Neural cell (in vitro differentiated cells): ENCODE results near the gene KPTN. TPM values are rescaled to one million over a fixed set of nuclear protein-coding genes. Genes with fewer than 3 reads are reported as not detected.
A peak's percentile ranks its signal among the peaks of the same experiment; 100 is the strongest.

Source experiments
- H2AFZ ChIP-seq: fragments of 200-600, 300-800 bp; sonication (generic), shearing (Covaris generic); 2 replicates; pipeline ENCODE4 v1.6.0; 2014; ENCODE audit warnings: low read depth, mild to moderate bottlenecking, antibody characterized with exemption, low read length, moderate library complexity
- H3F3A ChIP-seq: fragments of 200-600 bp; shearing (Covaris generic); 2 replicates; pipeline ENCODE4 v1.6.1; 2016; ENCODE audit warnings: mild to moderate bottlenecking, moderate library complexity, mixed read lengths, antibody characterized with exemption, low read length; ENCODE audit not compliant: insufficient read depth, poor library complexity, severe bottlenecking
- H3K27ac ChIP-seq: fragments of 200-600, 300-800 bp; sonication (generic), shearing (Covaris generic); 2 replicates; pipeline ENCODE4 v1.5.1; 2014; ENCODE audit warnings: mild to moderate bottlenecking, low read length, moderate library complexity
- H3K27me3 ChIP-seq: fragments of 300-800, 200-600 bp; sonication (generic), shearing (Covaris generic); 2 replicates; pipeline ENCODE4 v1.6.0; 2014; ENCODE audit warnings: mild to moderate bottlenecking, low read depth, low read length, moderate library complexity; ENCODE audit not compliant: insufficient read depth
- H3K36me3 ChIP-seq: fragments of 300-800, 200-600 bp; sonication (generic), shearing (Covaris generic); 2 replicates; pipeline ENCODE4 v1.5.1; 2014; ENCODE audit warnings: mild to moderate bottlenecking, antibody characterized with exemption, low read length, moderate library complexity; ENCODE audit not compliant: insufficient read depth
- H3K4me2 ChIP-seq: fragments of 300-800, 200-600 bp; sonication (generic), shearing (Covaris generic); 2 replicates; pipeline ENCODE4 v1.6.0; 2014; ENCODE audit warnings: mild to moderate bottlenecking, low read length
- H3K4me3 ChIP-seq: fragments of 300-800, 200-600 bp; sonication (generic), shearing (Covaris generic); 2 replicates; pipeline ENCODE4 v1.5.1; 2014; ENCODE audit warnings: mild to moderate bottlenecking, low read length, moderate library complexity
- H3K79me2 ChIP-seq: fragments of 200-600 bp; shearing (Covaris generic); replicated peaks from 2 replicates; pipeline ENCODE4 v1.6.0; 2014; ENCODE audit warnings: mild to moderate bottlenecking, low read length, moderate library complexity; ENCODE audit not compliant: insufficient read depth
- H3K9ac ChIP-seq: fragments of 300-800, 200-600 bp; sonication (generic), shearing (Covaris generic); 2 replicates; pipeline ENCODE4 v1.6.1; 2016; ENCODE audit warnings: mild to moderate bottlenecking, low read length, mixed read lengths
- H3K9me2 ChIP-seq: fragments of 200-600 bp; shearing (Covaris generic); 2 replicates; pipeline ENCODE4 v1.6.1; 2016; ENCODE audit warnings: mild to moderate bottlenecking, low read length, mixed read lengths; ENCODE audit not compliant: insufficient read depth
- H3K9me3 ChIP-seq: fragments of 200-600, 300-800 bp; sonication (generic), shearing (Covaris generic); 2 replicates; pipeline ENCODE4 v1.6.1; 2016; ENCODE audit warnings: mild to moderate bottlenecking, mixed run types, low read length, moderate library complexity, mixed read lengths
- H4K20me1 ChIP-seq: fragments of 200-600 bp; shearing (Covaris generic); 2 replicates; pipeline ENCODE4 v1.6.1; 2016; ENCODE audit warnings: mild to moderate bottlenecking, mixed run types; ENCODE audit not compliant: insufficient read depth
- CTCF ChIP-seq: fragments of 450-650 bp; IDR thresholded peaks from 2 replicates; pipeline ENCODE4 v1.5.1; 2014; ENCODE audit warnings: antibody characterized with exemption, mild to moderate bottlenecking, moderate library complexity; ENCODE audit not compliant: poor library complexity, severe bottlenecking
- EP300 ChIP-seq: fragments of 450-650 bp; conservative IDR thresholded peaks from 2 replicates; pipeline ENCODE4 v1.6.1; 2014; ENCODE audit warnings: antibody characterized with exemption, mild to moderate bottlenecking, moderate library complexity; ENCODE audit not compliant: poor library complexity, severe bottlenecking
- EZH2 ChIP-seq: fragments of 200-600, 300-800 bp; shearing (Covaris generic), sonication (generic); IDR thresholded peaks from 2 replicates; pipeline ENCODE4 v1.6.1; 2014; ENCODE audit warnings: antibody characterized with exemption, low read length, borderline replicate concordance, mild to moderate bottlenecking; ENCODE audit not compliant: insufficient read depth, poor library complexity, severe bottlenecking
- MXI1 ChIP-seq: fragments of 450-650 bp; conservative IDR thresholded peaks from 2 replicates; pipeline ENCODE4 v1.6.1; 2014; ENCODE audit warnings: antibody characterized with exemption, mild to moderate bottlenecking; ENCODE audit not compliant: poor library complexity, severe bottlenecking
- POLR2AphosphoS5 ChIP-seq: IDR thresholded peaks from 2 replicates; pipeline ENCODE4 v1.6.1; 2012
- RAD21 ChIP-seq: fragments of 450-650 bp; conservative IDR thresholded peaks from 2 replicates; pipeline ENCODE4 v1.6.1; 2014; ENCODE audit warnings: antibody characterized with exemption, mild to moderate bottlenecking, moderate library complexity
- REST ChIP-seq: IDR thresholded peaks from 2 replicates; pipeline ENCODE4 v1.6.1; 2012; ENCODE audit warnings: borderline replicate concordance
- SMC3 ChIP-seq: fragments of 450-650 bp; conservative IDR thresholded peaks from 2 replicates; pipeline ENCODE4 v1.6.1; 2014; ENCODE audit warnings: antibody characterized with exemption, mild to moderate bottlenecking, moderate library complexity; ENCODE audit not compliant: poor library complexity
- TAF1 ChIP-seq: IDR thresholded peaks from 2 replicates; pipeline ENCODE4 v1.6.1; 2012; ENCODE audit warnings: low read depth
- polyA plus RNA-seq: library from polyadenylated mRNA; depleted of rRNA; stranded (reverse); fragments of >200 nt; gene quantifications from 2 replicates; pipeline ENCODE4 v1.2.3, GENCODE V29; 2014

Gene KPTN
- polyA plus RNA-seq, 1 donor from 2014 or later, result 23.8 TPM

DNA sequence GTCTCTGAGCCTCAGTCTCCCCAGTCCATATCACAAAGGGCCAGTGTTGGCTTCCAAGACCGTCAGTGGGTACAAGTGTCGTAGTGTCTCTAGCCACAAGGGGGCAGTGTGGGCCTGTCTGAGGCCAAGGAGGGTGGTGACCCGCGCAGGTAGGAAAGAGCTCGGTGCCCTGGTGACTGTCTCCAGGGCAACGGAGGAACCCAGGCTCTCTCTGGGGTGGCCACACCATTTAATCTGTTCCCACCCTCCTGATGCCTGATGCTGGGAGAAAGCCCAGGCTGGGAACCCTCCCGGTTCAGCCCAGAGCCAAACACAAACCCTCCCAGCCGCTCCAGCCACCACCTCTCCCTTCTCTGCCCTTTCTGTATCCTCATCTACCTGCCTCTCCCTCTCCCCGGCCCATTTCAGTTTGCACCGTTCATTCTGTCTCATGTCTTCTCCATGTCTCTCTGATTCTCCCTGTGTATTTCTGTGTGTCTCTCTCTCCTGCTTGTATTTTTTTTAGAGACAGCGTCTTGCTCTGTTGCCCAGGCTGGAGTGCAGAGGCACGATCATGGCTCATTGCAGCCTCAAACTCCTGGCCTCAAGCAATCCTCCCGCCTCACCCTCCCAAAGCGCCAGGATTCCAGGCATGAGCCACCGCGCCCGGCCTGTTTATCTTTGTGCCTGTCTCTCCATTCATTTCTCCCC is 47.2 kb downstream of the KPTN start:
- H4K20me1 ChIP-seq, result no peaks in the 10 kb centered on the region
- no peak for TF ChIP-seq TAF1
- TF ChIP-seq MXI1, result peak; percentile 74
- peak; percentile 98 for TF ChIP-seq RAD21
- TF ChIP-seq REST, result no peak
- TF ChIP-seq EZH2, result no peak
- TF ChIP-seq CTCF, result peak; percentile 99
- TF ChIP-seq EP300, result peak; percentile 45
- peak; percentile 47 for TF ChIP-seq POLR2AphosphoS5
- peak; percentile 98 for TF ChIP-seq SMC3
- H3K4me3 ChIP-seq, result peak overlapping the region; percentile 54
- H3K9me3 ChIP-seq, result no peaks in the 10 kb centered on the region
- H3K27me3 ChIP-seq, result no peaks in the 10 kb centered on the region
- H3K27ac ChIP-seq, result peak overlapping the region; percentile 86
- H3F3A ChIP-seq, result no peaks in the 10 kb centered on the region
- H3K9me2 ChIP-seq, result no peaks in the 10 kb centered on the region
- no peaks in the 10 kb centered on the region for H3K79me2 ChIP-seq
- no peaks in the 10 kb centered on the region for H3K36me3 ChIP-seq
- no peak overlapping the region for H3K4me2 ChIP-seq
- peak overlapping the region; percentile 37 for H2AFZ ChIP-seq
- H3K9ac ChIP-seq, result peak overlapping the region; percentile 65

- Histone ChIP-seq H4K20me1 (no peaks in the 10 kb centered on the region), H3K27ac (peak overlapping the region; percentile 86), H3K36me3 (no peaks in the 10 kb centered on the region), H3F3A (no peaks in the 10 kb centered on the region), H3K27me3 (peaks cover 3% of the 10 kb centered on the region), H3K9me3 (no peaks in the 10 kb centered on the region), H3K9ac (peak overlapping the region; percentile 47), H3K9me2 (no peaks in the 10 kb centered on the region), H2AFZ (no peak overlapping the region), H3K79me2 (no peaks in the 10 kb centered on the region), H3K4me3 (no peak overlapping the region), H3K4me2 (no peak overlapping the region)
- TF ChIP-seq RAD21, result no peak
- TF ChIP-seq EZH2, result no peak
- no peak for TF ChIP-seq TAF1
- no peak for TF ChIP-seq REST
- TF ChIP-seq POLR2AphosphoS5, result no peak
- TF ChIP-seq EP300, result no peak
- TF ChIP-seq SMC3, result no peak
- no peak for TF ChIP-seq CTCF
- TF ChIP-seq MXI1, result no peak
Measured at GRCh38 chr19:47435883-47436417, 48.1 kb downstream of the KPTN start.
